Transverse colon (tissue), 4 donors: ENCODE results near the gene CST7. TPM values are rescaled to one million over a fixed set of nuclear protein-coding genes. Genes with fewer than 3 reads are reported as not detected.
"Not testable (repeated sequence)": the region's sequence is repeated elsewhere in the genome, so short reads cannot be mapped to it uniquely, and the experiment has no call there.

Source experiments
- DNase-seq: peaks from one replicate; pipeline ENCODE4 v3.0.0-alpha.2; 2019
- H3K27ac ChIP-seq, 4 donors: fragments of 200-600 bp; sonication (generic); 2 replicates each; pipeline ENCODE4 v1.5.1; 2016 to 2018; ENCODE audit warnings: inconsistent platforms in 4 of 4
- H3K27me3 ChIP-seq: fragments of 200-600 bp; sonication (generic); 2 replicates; pipeline ENCODE4 v1.5.1; 2017; ENCODE audit warnings: inconsistent platforms
- H3K36me3 ChIP-seq, 4 donors: fragments of 200-600 bp; sonication (generic); 2 replicates each; pipeline ENCODE4 v1.5.1; 2017 to 2019; ENCODE audit warnings: inconsistent platforms in 4 of 4
- H3K4me1 ChIP-seq, 4 donors: fragments of 200-600 bp; sonication (generic); 2 replicates each; pipeline ENCODE4 v1.5.1; 2017 to 2020; ENCODE audit warnings: inconsistent platforms in 4 of 4
- H3K4me3 ChIP-seq, 4 donors: fragments of 200-600 bp; sonication (generic); 1 replicate in 1 of 4; 2 replicates in 3 of 4; pipeline versions ENCODE4 v1.5.1 to v1.6.1; 2017 to 2019; ENCODE audit warnings: inconsistent platforms in 4 of 4
- H3K9me3 ChIP-seq, 2 donors: fragments of 200-600 bp; sonication (generic); 2 replicates each; pipeline ENCODE4 v1.5.1; 2017 to 2019; ENCODE audit warnings: inconsistent platforms in 2 of 2
- EP300 ChIP-seq: sonication (generic); formaldehyde crosslinking; IDR thresholded peaks from one replicate; pipeline ENCODE4 v1.6.1; 2017; ENCODE audit warnings: antibody characterized with exemption, low read depth
- POLR2A ChIP-seq: fragments of 450-650 bp; IDR thresholded peaks from one replicate; pipeline ENCODE4 v1.6.1; 2016; ENCODE audit warnings: antibody characterized with exemption, mild to moderate bottlenecking, moderate library complexity
- POLR2AphosphoS5 ChIP-seq, 3 donors: sonication (generic); formaldehyde crosslinking; IDR thresholded peaks; one replicate each; pipeline ENCODE4 v1.6.1; 2016; ENCODE audit warnings: antibody characterized with exemption in 3 of 3
- WGBS, 2 donors: methylation state at CpG; one replicate each; pipeline ENCODE4 v1.1.5; 2018; ENCODE audit warnings: low coverage in 1 of 2; 5-methylcytosine and 5-hydroxymethylcytosine counted together
- in situ Hi-C, 4 donors: fragments of 200-750 bp; cut with MboI; loops; one replicate each; pipeline versions ENCODE4 v1.15.0 to v1.15.1; 2017; ENCODE audit warnings: low sequenced_read_pairs in 3 of 4, low pct_ligation_motif_present in 1 of 4, low pct_unique_long_range_greater_than_20kb in 1 of 4
- intact Hi-C: fragments of 100-400 bp; cut with DNase I; formaldehyde crosslinking; loops from one replicate; pipeline ENCODE4 v1.15.1; 2023; ENCODE audit warnings: low total_unique reads
- total RNA-seq, 4 donors: library from RNA; depleted of rRNA; stranded (reverse); fragments of >200 nt; gene quantifications; one replicate each; pipeline ENCODE4 v1.1.0, GENCODE V29; 2016
- TF ChIP-seq, protein P1 (sequence below), 5 experiments: fragments of 200-600 bp in 3 of 5; fragments of 450-650 bp in 2 of 5; sonication (generic) in 3 of 5; IDR thresholded peaks; 1 replicate in 2 of 5; 2 replicates in 3 of 5; pipeline ENCODE4 v1.5.1; 2016 to 2017; ENCODE audit warnings: antibody characterized with exemption in 5 of 5, inconsistent platforms in 3 of 5, mild to moderate bottlenecking in 2 of 5, moderate library complexity in 1 of 5

CST7 gene
- total RNA-seq, 4 donors from 2014 or later, result 3.2 to 3.3 TPM; not detected in 2

- Histone ChIP-seq H3K27ac (peak overlapping the region; percentile 69 to 81 (median 76)), H3K4me1 (peaks cover 3 to 11% (median 8%) of the 10 kb centered on the region in 4 donors), H3K4me3 (peak overlapping the region in 3 of 4 donors; percentile 25 to 41 (median 31))
- intact Hi-C loops, H3K9me3 ChIP-seq, in situ Hi-C loops, H3K27me3 ChIP-seq, DNase-seq, H3K36me3 ChIP-seq: not testable (repeated sequence)
- TF ChIP-seq, protein P1, sequence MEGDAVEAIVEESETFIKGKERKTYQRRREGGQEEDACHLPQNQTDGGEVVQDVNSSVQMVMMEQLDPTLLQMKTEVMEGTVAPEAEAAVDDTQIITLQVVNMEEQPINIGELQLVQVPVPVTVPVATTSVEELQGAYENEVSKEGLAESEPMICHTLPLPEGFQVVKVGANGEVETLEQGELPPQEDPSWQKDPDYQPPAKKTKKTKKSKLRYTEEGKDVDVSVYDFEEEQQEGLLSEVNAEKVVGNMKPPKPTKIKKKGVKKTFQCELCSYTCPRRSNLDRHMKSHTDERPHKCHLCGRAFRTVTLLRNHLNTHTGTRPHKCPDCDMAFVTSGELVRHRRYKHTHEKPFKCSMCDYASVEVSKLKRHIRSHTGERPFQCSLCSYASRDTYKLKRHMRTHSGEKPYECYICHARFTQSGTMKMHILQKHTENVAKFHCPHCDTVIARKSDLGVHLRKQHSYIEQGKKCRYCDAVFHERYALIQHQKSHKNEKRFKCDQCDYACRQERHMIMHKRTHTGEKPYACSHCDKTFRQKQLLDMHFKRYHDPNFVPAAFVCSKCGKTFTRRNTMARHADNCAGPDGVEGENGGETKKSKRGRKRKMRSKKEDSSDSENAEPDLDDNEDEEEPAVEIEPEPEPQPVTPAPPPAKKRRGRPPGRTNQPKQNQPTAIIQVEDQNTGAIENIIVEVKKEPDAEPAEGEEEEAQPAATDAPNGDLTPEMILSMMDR (IDR thresholded peaks at IDR 0.05), result peak; percentile 39 to 69 (median 53)
- 59 to 72% methylated on average over 5 to 15 of the region's 15 CpGs for WGBS, 2 donors
These were observed 18.1 kb upstream of the CST7 start for GRCh38 chr20:24930724-24931688.

DNA sequence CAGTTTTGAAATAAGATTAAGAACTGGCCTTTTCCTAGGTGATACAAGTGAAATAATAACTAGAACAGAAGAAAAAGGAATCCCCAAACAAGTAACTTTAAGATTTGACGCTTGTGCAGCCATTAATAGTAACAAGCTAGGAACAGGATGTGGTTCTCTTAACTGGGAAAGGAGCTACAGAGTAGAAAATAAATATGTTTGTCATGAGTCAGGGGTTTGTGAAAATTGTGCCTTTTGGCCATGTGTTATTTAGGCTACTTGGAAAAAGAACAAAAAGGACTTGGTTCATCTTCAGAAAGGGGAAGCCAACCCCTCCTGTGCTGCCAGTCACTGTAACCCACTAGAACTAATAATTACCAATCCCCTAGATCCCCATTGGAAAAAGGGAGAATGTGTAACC is 17.2 kb upstream of the CST7 start:
- intact Hi-C loops, DNase-seq, H3K36me3 ChIP-seq, H3K9me3 ChIP-seq, H3K4me3 ChIP-seq, in situ Hi-C loops, H3K27me3 ChIP-seq: not testable (repeated sequence)
- WGBS, 2 donors, result 53 to 55% methylated on average over 1 of the region's 1 CpG
- peaks cover 3 to 11% (median 8%) of the 10 kb centered on the region in 4 donors for H3K4me1 ChIP-seq
- peak overlapping the region in 2 of 4 donors; percentile 11 to 26 for H3K27ac ChIP-seq

- H3K4me1 ChIP-seq, result peaks cover 3 to 11% (median 8%) of the 10 kb centered on the region in 4 donors
- WGBS, 2 donors, result 82% methylated on average over 7 of the region's 7 CpGs; no CpG with 5 or more reads in 1 of the 2 donors
- intact Hi-C loops (no loop called here), in situ Hi-C loops (no loop called here)
- no peak overlapping the region for H3K4me3 ChIP-seq
- TF ChIP-seq POLR2A, result no peak
- TF ChIP-seq, protein P1 (IDR thresholded peaks at IDR 0.05), result no peak
- TF ChIP-seq POLR2AphosphoS5 (IDR thresholded peaks at IDR 0.05), result no peak
- no peak for TF ChIP-seq EP300
- no peaks in the 10 kb centered on the region for H3K36me3 ChIP-seq
- H3K27me3 ChIP-seq, result no peaks in the 10 kb centered on the region
- H3K9me3 ChIP-seq, result no peaks in the 10 kb centered on the region
- DNase-seq, result no peak
- no peak overlapping the region for H3K27ac ChIP-seq
These were observed 15.7 kb upstream of the CST7 start for GRCh38 chr20:24933266-24933908.

GRCh38 chr20:24934101-24934661 is 14.9 kb upstream of the CST7 start:
- Histone ChIP-seq H3K9me3 (no peaks in the 10 kb centered on the region), H3K27me3 (no peaks in the 10 kb centered on the region), H3K4me3 (no peak overlapping the region), H3K4me1 (peaks cover 3 to 11% (median 8%) of the 10 kb centered on the region in 4 donors), H3K27ac (no peak overlapping the region), H3K36me3 (no peaks in the 10 kb centered on the region)
- intact Hi-C loops, result no loop called here
- in situ Hi-C loops, result no loop called here
- no peak for DNase-seq
- TF ChIP-seq POLR2A (no peak), EP300 (no peak), POLR2AphosphoS5 (IDR thresholded peaks at IDR 0.05) (no peak)
- TF ChIP-seq, protein P1 (IDR thresholded peaks at IDR 0.05), result no peak
- WGBS, 2 donors, result 78% methylated on average over 8 of the region's 9 CpGs; no CpG with 5 or more reads in 1 of the 2 donors
